WERI-Rb-1 (cell line): ENCODE measurements around the gene FCSK.

Experiments used
- DNase-seq: peaks from one replicate; pipeline ENCODE4 v3.0.0-alpha.2; 2020
- H3K27ac ChIP-seq: fragments of 250-450 bp; sonication (Bioruptor Pico); 2 replicates; pipeline ENCODE4 v1.5.1; 2020; ENCODE audit warnings: mild to moderate bottlenecking, moderate library complexity
- H3K27me3 ChIP-seq: fragments of 250-450 bp; sonication (Bioruptor Pico); 2 replicates; pipeline ENCODE4 v1.5.1; 2021; ENCODE audit warnings: mild to moderate bottlenecking, low read depth, moderate library complexity; ENCODE audit not compliant: insufficient read depth, severe bottlenecking
- H3K36me3 ChIP-seq: fragments of 250-450 bp; sonication (Bioruptor Pico); 2 replicates; pipeline ENCODE4 v1.5.1; 2020; ENCODE audit warnings: mild to moderate bottlenecking, moderate library complexity
- H3K4me3 ChIP-seq: 2 replicates; pipeline ENCODE4 v1.5.1; 2011; ENCODE audit warnings: low read depth, mild to moderate bottlenecking, control low read depth, low read length
- H3K9me3 ChIP-seq: fragments of 250-450 bp; sonication (Bioruptor Pico); 2 replicates; pipeline ENCODE4 v1.5.1; 2021; ENCODE audit warnings: mild to moderate bottlenecking, moderate library complexity; ENCODE audit not compliant: severe bottlenecking
- TF ChIP-seq, protein P1 (sequence below): IDR thresholded peaks from 2 replicates; pipeline ENCODE4 v1.5.1; 2011; ENCODE audit warnings: low read depth, mild to moderate bottlenecking, control low read depth, inconsistent platforms, low read length

The FCSK gene

GRCh38 chr16:70463235-70463634 lies 8.8 kb downstream of the FCSK start:
- H3K4me3 ChIP-seq: no peak overlapping the region
- no peak overlapping the region for H3K27ac ChIP-seq
- H3K36me3 ChIP-seq: peaks cover 5% of the 10 kb centered on the region
- no peak for DNase-seq
- TF ChIP-seq, protein P1, sequence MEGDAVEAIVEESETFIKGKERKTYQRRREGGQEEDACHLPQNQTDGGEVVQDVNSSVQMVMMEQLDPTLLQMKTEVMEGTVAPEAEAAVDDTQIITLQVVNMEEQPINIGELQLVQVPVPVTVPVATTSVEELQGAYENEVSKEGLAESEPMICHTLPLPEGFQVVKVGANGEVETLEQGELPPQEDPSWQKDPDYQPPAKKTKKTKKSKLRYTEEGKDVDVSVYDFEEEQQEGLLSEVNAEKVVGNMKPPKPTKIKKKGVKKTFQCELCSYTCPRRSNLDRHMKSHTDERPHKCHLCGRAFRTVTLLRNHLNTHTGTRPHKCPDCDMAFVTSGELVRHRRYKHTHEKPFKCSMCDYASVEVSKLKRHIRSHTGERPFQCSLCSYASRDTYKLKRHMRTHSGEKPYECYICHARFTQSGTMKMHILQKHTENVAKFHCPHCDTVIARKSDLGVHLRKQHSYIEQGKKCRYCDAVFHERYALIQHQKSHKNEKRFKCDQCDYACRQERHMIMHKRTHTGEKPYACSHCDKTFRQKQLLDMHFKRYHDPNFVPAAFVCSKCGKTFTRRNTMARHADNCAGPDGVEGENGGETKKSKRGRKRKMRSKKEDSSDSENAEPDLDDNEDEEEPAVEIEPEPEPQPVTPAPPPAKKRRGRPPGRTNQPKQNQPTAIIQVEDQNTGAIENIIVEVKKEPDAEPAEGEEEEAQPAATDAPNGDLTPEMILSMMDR: no peak
- no peaks in the 10 kb centered on the region for H3K27me3 ChIP-seq
- H3K9me3 ChIP-seq: no peaks in the 10 kb centered on the region

DNA sequence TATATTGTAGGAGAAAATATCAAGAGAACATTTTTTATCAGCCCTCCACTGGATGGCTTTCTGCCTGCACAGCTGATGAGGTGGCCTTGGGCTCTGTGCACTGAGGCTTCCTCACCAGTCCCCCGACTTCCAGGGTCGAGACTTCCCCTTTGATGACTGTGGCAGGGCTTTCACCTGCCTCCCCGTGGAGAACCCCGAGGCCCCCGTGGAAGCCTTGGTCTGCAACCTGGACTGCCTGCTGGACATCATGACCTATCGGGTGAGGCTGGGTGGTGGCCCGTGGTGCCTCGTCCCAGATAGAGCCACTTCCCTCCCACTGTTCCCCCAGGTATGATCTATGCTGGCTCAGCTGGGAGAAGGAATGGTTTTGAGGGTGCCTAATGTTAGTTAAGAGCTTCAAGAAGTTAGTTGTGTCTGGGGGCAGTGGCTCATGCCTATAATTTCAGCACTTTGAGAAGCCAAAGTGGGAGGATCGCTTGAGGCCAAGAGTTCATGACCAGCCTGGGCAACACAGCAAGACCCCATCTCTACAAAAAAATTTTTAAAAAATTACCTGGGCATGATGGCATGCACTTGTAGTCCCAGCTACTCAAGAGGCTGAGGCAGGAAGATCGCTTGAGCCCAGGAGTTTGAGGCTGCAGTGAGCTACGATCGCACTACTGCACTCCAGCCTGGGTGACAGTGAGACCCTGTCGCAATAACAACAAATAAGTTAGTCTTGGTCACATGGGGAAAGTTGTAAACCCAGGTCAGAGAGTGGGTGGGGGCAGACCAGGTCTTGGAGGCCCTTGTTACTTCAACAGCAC lies 11.8 kb downstream of the FCSK start:
- no peaks in the 10 kb centered on the region for H3K27me3 ChIP-seq
- no peak overlapping the region for H3K4me3 ChIP-seq
- no peak for DNase-seq
- no peaks in the 10 kb centered on the region for H3K9me3 ChIP-seq
- peaks cover 5% of the 10 kb centered on the region for H3K36me3 ChIP-seq
- H3K27ac ChIP-seq: no peak overlapping the region
- TF ChIP-seq, protein P1: no peak

DNA sequence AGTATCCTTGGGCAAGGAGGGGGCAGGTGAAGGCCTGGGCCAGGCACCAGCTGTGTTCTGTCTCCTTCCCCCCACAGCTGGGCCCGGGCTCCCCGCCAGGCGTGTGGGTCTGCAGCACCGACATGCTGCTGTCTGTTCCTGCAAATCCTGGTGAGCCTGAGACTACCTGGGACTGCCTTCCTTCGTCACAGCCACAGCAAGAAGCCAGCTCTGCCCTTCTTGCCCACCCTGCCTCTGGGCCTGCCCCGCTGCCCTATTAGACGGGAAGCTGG lies 12.3 kb downstream of the FCSK start:
- DNase-seq: no peak
- Histone ChIP-seq H3K9me3 (no peaks in the 10 kb centered on the region), H3K36me3 (peaks cover 5% of the 10 kb centered on the region), H3K27me3 (no peaks in the 10 kb centered on the region), H3K27ac (no peak overlapping the region), H3K4me3 (no peak overlapping the region)
- TF ChIP-seq, protein P1: no peak

GRCh38 chr16:70467113-70467512 lies 12.7 kb downstream of the FCSK start:
- TF ChIP-seq, protein P1: peak; percentile 20; the same call in 1 of the 2 replicates
- Histone ChIP-seq H3K9me3 (no peaks in the 10 kb centered on the region), H3K27me3 (no peaks in the 10 kb centered on the region), H3K27ac (no peak overlapping the region), H3K4me3 (no peak overlapping the region), H3K36me3 (peaks cover 5% of the 10 kb centered on the region)
- no peak for DNase-seq

GRCh38 chr16:70467608-70468007 lies 13.2 kb downstream of the FCSK start:
- Histone ChIP-seq H3K9me3 (no peaks in the 10 kb centered on the region), H3K27me3 (no peaks in the 10 kb centered on the region), H3K4me3 (no peak overlapping the region), H3K27ac (no peak overlapping the region), H3K36me3 (peaks cover 5% of the 10 kb centered on the region)
- TF ChIP-seq, protein P1: no peak
- DNase-seq: no peak
